Stimulated activated CD4-positive, alpha-beta T cell treated with anti-CD3 and anti-CD28 coated beads, Interleukin-4, amount 100 ng/mL, for 48 hours (primary cell): ENCODE results near the gene PDILT.
"Not testable (repeated sequence)": the region's sequence is repeated elsewhere in the genome, so short reads cannot be mapped to it uniquely, and the experiment has no call there.

Experiments used
- DNase-seq, 2 donors: peaks; one replicate each; pipeline ENCODE4 v3.0.0-alpha.2; 2020; ENCODE audit warnings: low read depth in 2 of 2

The PDILT gene

GRCh38 chr16:20321671-20322070, 82.9 kb downstream of the PDILT start:
- no peak for DNase-seq

GRCh38 chr16:20321051-20321450, 83.5 kb downstream of the PDILT start:
- not testable (repeated sequence) for DNase-seq

GRCh38 chr16:20320592-20320991, 83.9 kb downstream of the PDILT start:
- no peak for DNase-seq

- no peak for DNase-seq
These were observed 84.4 kb downstream of the PDILT start for GRCh38 chr16:20320178-20320577.

GRCh38 chr16:20319406-20319805, 85.1 kb downstream of the PDILT start:
- DNase-seq, result no peak

GRCh38 chr16:20318437-20318836, 86.1 kb downstream of the PDILT start:
- no peak for DNase-seq

GRCh38 chr16:20318006-20318405, 86.5 kb downstream of the PDILT start:
- no peak for DNase-seq

- no peak for DNase-seq
These were observed 87.4 kb downstream of the PDILT start for GRCh38 chr16:20317117-20317516.

- DNase-seq, result no peak
These were observed 87.8 kb downstream of the PDILT start for GRCh38 chr16:20316715-20317114.

GRCh38 chr16:20315764-20316163, 88.8 kb downstream of the PDILT start:
- no peak for DNase-seq

GRCh38 chr16:20314575-20314974, 90.0 kb downstream of the PDILT start:
- DNase-seq, result no peak

- DNase-seq, result no peak
These were observed 90.8 kb downstream of the PDILT start for GRCh38 chr16:20313741-20314140.

- not testable (repeated sequence) for DNase-seq
These were observed 91.9 kb downstream of the PDILT start for GRCh38 chr16:20312536-20313095.

- no peak for DNase-seq
These were observed 93.0 kb downstream of the PDILT start for GRCh38 chr16:20311548-20311947.

GRCh38 chr16:20310421-20311395, 93.8 kb downstream of the PDILT start:
- DNase-seq, result no peak

GRCh38 chr16:20309786-20310185, 94.8 kb downstream of the PDILT start:
- DNase-seq, result no peak
